ENCODE measurements around the gene VANGL1. TPM values are rescaled to one million over a fixed set of nuclear protein-coding genes. Genes with fewer than 3 reads are reported as not detected.
"Not testable (repeated sequence)": the region's sequence is repeated elsewhere in the genome, so short reads cannot be mapped to it uniquely, and the experiment has no call there.

The VANGL1 gene
- 3.6 TPM for total RNA-seq

- DNase-seq (ENCODE audit: low spot score) (peak; percentile 79), ATAC-seq (peak; percentile 93)
Observed at GRCh38 chr1:115641762-115642167, at the start of gene VANGL1. Gene VANGL1, plus strand, starts transcription at chr1:115641970. Its CDS starts 9,444 bp downstream, at chr1:115651414.

- DNase-seq (ENCODE audit: low spot score) = no peak
- ATAC-seq = no peak
Observed at GRCh38 chr1:115592264-115592663, 49.5 kb upstream of the VANGL1 start.

- DNase-seq (ENCODE audit: low spot score) = no peak
- ATAC-seq = no peak
Observed at GRCh38 chr1:115593365-115594259, 48.2 kb upstream of the VANGL1 start.

DNA sequence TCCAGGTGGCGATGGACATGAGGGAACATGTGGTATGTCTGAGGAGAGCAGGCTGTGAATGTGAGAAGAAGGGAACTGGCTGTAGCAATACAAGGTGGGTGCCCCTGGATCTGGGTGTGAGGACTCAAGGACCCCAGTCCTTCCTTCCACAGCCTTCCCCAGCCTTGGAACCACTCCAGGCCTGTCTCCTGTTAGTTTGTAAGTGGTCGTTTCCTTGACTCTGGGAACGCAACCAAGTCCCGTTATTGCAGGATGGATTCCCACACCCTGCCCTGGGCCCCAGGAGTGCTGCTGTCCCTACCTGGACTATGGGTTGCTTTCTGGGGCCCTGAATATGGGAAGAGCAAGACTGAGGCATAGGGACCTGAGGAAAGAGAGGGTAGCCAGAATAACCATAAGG, 47.2 kb upstream of the VANGL1 start:
- DNase-seq (ENCODE audit: low spot score) (no peak), ATAC-seq (no peak)

DNA sequence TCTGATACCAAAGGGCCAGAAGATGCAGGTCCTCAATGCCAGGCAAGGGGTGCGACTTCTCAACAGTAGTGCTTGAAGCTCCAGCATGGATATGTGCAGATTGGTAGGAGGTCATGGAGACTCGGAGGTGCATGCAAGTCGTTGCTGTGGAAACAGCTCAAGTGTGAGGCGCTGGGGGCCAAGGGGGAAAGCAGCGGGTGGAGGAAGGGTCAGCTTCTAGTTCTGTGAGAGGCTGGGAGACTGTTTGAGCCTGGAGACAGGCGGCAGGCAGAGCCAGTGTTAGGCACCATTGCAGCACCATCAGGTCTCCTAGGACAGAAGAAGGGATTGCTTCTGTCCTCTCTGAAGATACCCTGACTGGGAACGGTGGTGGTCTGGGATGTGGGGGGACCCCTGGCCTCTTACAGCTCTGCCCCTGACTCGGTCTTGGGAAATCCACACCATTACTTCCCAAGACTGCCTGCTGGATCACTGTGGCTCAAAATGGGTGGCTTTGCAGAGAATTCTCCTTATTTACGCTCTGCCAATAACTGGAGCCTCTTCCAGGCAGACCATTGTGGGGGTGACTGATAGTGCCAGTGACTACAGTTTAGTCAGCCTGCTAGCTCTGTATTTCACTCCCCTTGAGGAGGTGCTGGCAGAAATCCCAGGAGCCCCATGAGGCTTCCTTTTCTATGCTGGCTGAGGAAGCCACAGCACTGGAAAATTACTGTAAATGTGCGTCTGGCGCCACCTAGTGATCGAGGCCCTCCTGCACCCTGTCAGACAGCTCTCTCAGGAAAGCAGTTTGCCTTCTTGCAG, 46.3 kb upstream of the VANGL1 start:
- ATAC-seq (peak; percentile 95), DNase-seq (ENCODE audit: low spot score) (peak; percentile 79)

- no peak for ATAC-seq
- no peak for DNase-seq (ENCODE audit: low spot score)
Observed at GRCh38 chr1:115596080-115596780, 45.5 kb upstream of the VANGL1 start.

DNA sequence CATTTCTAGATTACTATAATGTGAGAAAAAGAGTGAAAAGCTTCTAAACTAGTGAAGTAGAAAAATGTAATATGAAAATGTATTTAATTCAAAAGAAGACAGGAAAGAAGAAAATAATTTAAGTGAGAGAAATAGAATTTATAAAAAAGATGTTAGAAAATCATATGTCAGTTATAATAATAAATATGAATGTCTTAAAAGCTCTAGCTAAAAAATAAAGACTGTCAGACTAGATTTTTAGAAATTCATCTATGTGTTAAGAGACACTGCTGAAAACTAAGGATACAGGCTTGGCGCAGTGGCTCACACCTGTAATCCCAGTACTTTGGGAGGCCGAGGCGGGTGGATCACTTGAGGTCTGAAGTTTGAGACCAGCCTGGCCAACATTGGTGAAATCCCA, 37.3 kb upstream of the VANGL1 start:
- ATAC-seq (no peak), DNase-seq (ENCODE audit: low spot score) (no peak)

DNA sequence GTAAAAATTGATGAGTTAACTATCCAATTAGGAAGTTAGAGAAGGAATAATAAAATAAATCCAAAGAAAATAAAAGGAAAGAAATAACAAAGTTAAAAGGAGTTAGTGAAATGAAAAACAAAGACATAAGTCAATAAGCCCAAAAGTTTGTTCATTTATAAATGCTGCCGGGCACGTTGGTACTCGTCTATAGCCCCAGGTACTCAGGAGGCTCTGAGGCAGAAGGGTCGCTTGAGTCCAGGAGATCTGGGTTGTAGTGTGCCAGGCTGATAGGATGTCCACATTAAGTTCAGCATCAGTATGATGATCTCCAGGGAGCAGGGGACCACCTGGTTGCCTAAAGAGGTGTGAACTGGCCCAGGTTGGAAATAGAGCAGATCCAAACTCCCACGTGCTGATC, 35.5 kb upstream of the VANGL1 start:
- no peak for ATAC-seq

DNA sequence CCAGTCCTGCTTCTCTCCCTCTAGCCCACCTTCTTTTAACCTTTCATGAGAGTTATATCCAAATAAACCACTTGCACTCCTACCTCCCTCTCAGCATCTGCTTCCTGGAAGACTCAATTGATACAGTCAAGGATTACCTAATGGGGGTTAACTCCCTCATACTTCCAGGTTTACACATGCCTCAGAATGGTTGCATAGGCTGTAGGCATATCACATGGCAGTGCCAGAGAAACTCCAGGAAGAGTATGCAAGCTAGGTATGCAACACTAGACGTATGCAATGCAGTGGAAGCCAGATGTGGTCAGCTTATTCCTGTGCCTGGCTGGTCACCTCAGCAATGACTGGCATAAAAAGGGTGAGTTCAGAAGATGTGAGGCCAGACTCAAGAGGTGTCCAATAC, 32.7 kb upstream of the VANGL1 start:
- no peak for DNase-seq (ENCODE audit: low spot score)
- no peak for ATAC-seq

More for the DNA sequence above, 35.5 kb upstream of the VANGL1 start:
- DNase-seq (ENCODE audit: low spot score) = no peak

GRCh38 chr1:115613767-115614166, 28.0 kb upstream of the VANGL1 start:
- ATAC-seq (no peak), DNase-seq (ENCODE audit: low spot score) (no peak)

GRCh38 chr1:115620453-115620852, 21.3 kb upstream of the VANGL1 start:
- ATAC-seq (no peak), DNase-seq (ENCODE audit: low spot score) (no peak)

DNA sequence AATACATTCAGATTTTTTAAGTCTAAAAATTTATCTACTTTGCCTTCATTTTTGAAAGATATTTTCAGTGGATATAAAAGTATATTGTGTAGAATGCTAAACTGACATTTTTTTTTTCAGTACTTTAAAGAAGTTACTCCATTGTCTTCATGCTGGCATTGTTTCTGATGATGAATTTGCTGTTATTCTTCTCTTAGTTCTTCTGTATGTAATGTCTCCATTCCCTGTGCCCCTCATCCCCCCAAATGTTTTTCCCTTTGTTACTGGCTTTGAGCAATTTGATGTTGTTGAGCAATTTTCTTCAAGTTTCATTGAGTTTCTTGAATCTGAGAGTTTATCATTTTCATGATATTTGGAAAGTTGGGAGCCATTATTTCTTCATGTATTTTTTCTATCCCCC, 20.8 kb upstream of the VANGL1 start:
- no peak for ATAC-seq
- DNase-seq (ENCODE audit: low spot score) = no peak

- DNase-seq (ENCODE audit: low spot score) (no peak), ATAC-seq (no peak)
Observed at GRCh38 chr1:115624859-115625258, 16.9 kb upstream of the VANGL1 start.

DNA sequence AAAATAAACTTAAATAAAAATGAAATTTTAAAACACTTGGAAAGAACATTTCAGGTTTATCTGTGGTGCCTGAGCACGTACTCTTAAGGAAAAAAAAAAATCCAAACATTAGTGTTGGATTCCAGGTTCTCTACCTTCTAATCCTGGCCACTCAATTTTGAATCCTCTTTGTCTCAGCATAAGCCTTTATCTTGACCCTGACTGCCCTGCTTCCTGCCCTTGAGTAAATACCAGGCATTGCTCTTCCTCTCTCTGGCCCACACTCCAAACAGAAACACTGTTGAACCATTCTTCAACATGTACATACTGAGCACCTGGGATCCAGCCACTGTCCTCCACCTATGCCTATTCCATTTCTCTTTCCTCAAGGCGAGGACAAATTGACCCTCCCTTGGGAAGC, 11.4 kb upstream of the VANGL1 start:
- no peak for DNase-seq (ENCODE audit: low spot score)
- ATAC-seq = no peak

- ATAC-seq = no peak
- no peak for DNase-seq (ENCODE audit: low spot score)
Observed at GRCh38 chr1:115632251-115633026, 9.3 kb upstream of the VANGL1 start.

DNA sequence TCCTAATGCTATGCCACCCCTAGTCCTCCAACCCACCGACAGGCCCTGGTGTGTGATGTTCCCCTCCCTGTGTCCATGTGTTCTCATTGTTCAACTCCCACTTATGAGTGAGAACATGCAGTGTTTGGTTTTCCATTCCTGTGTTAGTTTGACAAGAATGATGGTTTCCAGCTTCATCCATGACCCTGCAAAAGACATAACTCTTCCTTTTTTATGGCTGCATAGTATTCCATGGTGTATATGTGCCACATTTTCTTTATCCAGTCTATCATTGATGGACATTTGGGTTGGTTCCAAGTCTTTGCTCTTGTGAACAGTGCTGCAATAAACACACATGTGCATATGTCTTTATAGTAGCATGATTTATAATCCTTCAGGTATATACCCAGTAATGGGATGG, 8.2 kb upstream of the VANGL1 start:
- not testable (repeated sequence) for DNase-seq (ENCODE audit: low spot score); ATAC-seq

- not testable (repeated sequence) for ATAC-seq; DNase-seq (ENCODE audit: low spot score)
Observed at GRCh38 chr1:115637247-115637646, 4.5 kb upstream of the VANGL1 start.

- ATAC-seq = no peak
- DNase-seq (ENCODE audit: low spot score) = no peak
Observed at GRCh38 chr1:115640384-115640783, 1.4 kb upstream of the VANGL1 start.

GRCh38 chr1:115642168-115643072, 650 bp downstream of the VANGL1 start:
- peak; percentile 75 for ATAC-seq

More at GRCh38 chr1:115642168-115643072, 650 bp downstream of the VANGL1 start:
- DNase-seq (ENCODE audit: low spot score) = peak; percentile 66
